ENCODE data around the gene MNAT1. TPM values are rescaled to one million over a fixed set of nuclear protein-coding genes. Genes with fewer than 3 reads are reported as not detected.

Gene MNAT1
- polyA plus RNA-seq, 3 donors, result 4.1 to 5.8 (median 4.5) TPM

- H3K27me3 Mint-ChIP-seq (ENCODE audit: low read depth in 3 of 3), result peaks cover 80 to 90% (median 86%) of the 10 kb centered on the region in 3 donors
- Histone ChIP-seq H3K4me3 (replicated peaks in 1 of 3; ENCODE audit: low read depth in 2 of 3, low read length in 3 of 3) (peak overlapping the region in 1 of 3 experiments; percentile 73), H3K9ac (ENCODE audit: insufficient read depth, low read length, poor library complexity, severe bottlenecking) (no peak overlapping the region), H4K20me1 (ENCODE audit: insufficient read depth, low read length) (no peaks in the 10 kb centered on the region), H3K36me3 (replicated peaks in 1 of 2; ENCODE audit: control insufficient read depth in 1 of 2, insufficient read depth in 2 of 2, low read length in 2 of 2) (no peaks in the 10 kb centered on the region), H3K9me3 (replicated peaks in 1 of 2; ENCODE audit: control insufficient read depth in 1 of 2, insufficient read depth in 1 of 2, low read length in 2 of 2) (peaks cover 0 to 42% of the 10 kb centered on the region in 2 donors), H3K79me2 (ENCODE audit: insufficient read depth, low read length) (no peaks in the 10 kb centered on the region), H3K4me1 (ENCODE audit: control insufficient read depth in 1 of 2, insufficient read depth in 2 of 2, low read length in 2 of 2) (peaks cover 23 to 34% of the 10 kb centered on the region in 2 donors), H2AFZ (ENCODE audit: insufficient read depth, low read depth, low read length, poor library complexity, severe bottlenecking) (peak overlapping the region; percentile 63), H3K27ac (ENCODE audit: low read depth in 1 of 2, low read length in 2 of 2) (no peak overlapping the region), H3K4me2 (replicated peaks; ENCODE audit: extremely low read depth, low read length, poor library complexity, severe bottlenecking) (peak overlapping the region; percentile 92), H3K27me3 (ENCODE audit: control insufficient read depth in 2 of 2, insufficient read depth in 2 of 2, low read length in 2 of 2) (peaks cover 64 to 96% of the 10 kb centered on the region in 2 donors)
- no peak for DNase-seq
- intact Hi-C loops (cut with micrococcal nuclease), result loop anchor here in 1 of 2 donors (10.0 kb wide), 1 partner anchor 303 kb away; no protein-coding TSS in a partner anchor
- H3K4me3 Mint-ChIP-seq, result peak overlapping the region; percentile 72 to 96
- no peak for TF ChIP-seq CTCF (IDR thresholded peaks at IDR 0.05)
- peaks cover 0 to 31% (median 15%) of the 10 kb centered on the region in 7 donors for H3K9me3 Mint-ChIP-seq
- H3K36me3 Mint-ChIP-seq, result peaks cover 7 to 12% of the 10 kb centered on the region in 2 donors
- peaks cover 27% of the 10 kb centered on the region for H3K4me1 Mint-ChIP-seq
- WGBS (ENCODE audit: insufficient coverage), result 0% methylated on average over 10 of the region's 11 CpGs
- H3K27ac Mint-ChIP-seq, result no peak overlapping the region
Measured at GRCh38 chr14:60722107-60722356, 12.5 kb upstream of the MNAT1 start.

- peak in 1 of 3 donors; percentile 6 for DNase-seq
- Mint-ChIP-seq H3K36me3 (peaks cover 7 to 12% of the 10 kb centered on the region in 2 donors), H3K27ac (no peak overlapping the region), H3K4me1 (peaks cover 27% of the 10 kb centered on the region), H3K27me3 (ENCODE audit: low read depth in 3 of 3) (peaks cover 83 to 92% (median 85%) of the 10 kb centered on the region in 3 donors), H3K4me3 (peak overlapping the region; percentile 72 to 96), H3K9me3 (peaks cover 0 to 31% (median 15%) of the 10 kb centered on the region in 7 donors)
- no peak for TF ChIP-seq CTCF (IDR thresholded peaks at IDR 0.05)
- Histone ChIP-seq H2AFZ (ENCODE audit: insufficient read depth, low read depth, low read length, poor library complexity, severe bottlenecking) (peak overlapping the region; percentile 77), H3K9me3 (replicated peaks in 1 of 2; ENCODE audit: control insufficient read depth in 1 of 2, insufficient read depth in 1 of 2, low read length in 2 of 2) (peaks cover 0 to 45% of the 10 kb centered on the region in 2 donors), H3K27ac (ENCODE audit: low read depth in 1 of 2, low read length in 2 of 2) (no peak overlapping the region), H3K79me2 (ENCODE audit: insufficient read depth, low read length) (no peaks in the 10 kb centered on the region), H3K36me3 (replicated peaks in 1 of 2; ENCODE audit: control insufficient read depth in 1 of 2, insufficient read depth in 2 of 2, low read length in 2 of 2) (no peaks in the 10 kb centered on the region), H3K4me2 (replicated peaks; ENCODE audit: extremely low read depth, low read length, poor library complexity, severe bottlenecking) (peak overlapping the region; percentile 92), H3K9ac (ENCODE audit: insufficient read depth, low read length, poor library complexity, severe bottlenecking) (no peak overlapping the region), H3K4me3 (replicated peaks in 1 of 3; ENCODE audit: low read depth in 2 of 3, low read length in 3 of 3) (peak overlapping the region; percentile 3 to 73 (median 36)), H3K4me1 (ENCODE audit: control insufficient read depth in 1 of 2, insufficient read depth in 2 of 2, low read length in 2 of 2) (peaks cover 23 to 34% of the 10 kb centered on the region in 2 donors), H4K20me1 (ENCODE audit: insufficient read depth, low read length) (no peaks in the 10 kb centered on the region), H3K27me3 (ENCODE audit: control insufficient read depth in 2 of 2, insufficient read depth in 2 of 2, low read length in 2 of 2) (peaks cover 69 to 97% of the 10 kb centered on the region in 2 donors)
- intact Hi-C loops (cut with micrococcal nuclease), result loop anchor here in 1 of 2 donors (10.0 kb wide), 1 partner anchor 302 kb away; no protein-coding TSS in a partner anchor
- WGBS (ENCODE audit: insufficient coverage), result under 1% methylated on average over 37 of the region's 60 CpGs
Measured at GRCh38 chr14:60722357-60723115, 12.0 kb upstream of the MNAT1 start.

Data from CD14-positive monocyte (primary cell).